ENCODE data around the gene CLHC1.
A peak's percentile ranks its signal among the peaks of the same experiment; 100 is the strongest.
"Not testable (repeated sequence)": the region's sequence is repeated elsewhere in the genome, so short reads cannot be mapped to it uniquely, and the experiment has no call there.

CLHC1 gene

GRCh38 chr2:55232084-55232862, at the start of gene CLHC1, which contains the start of gene RPS27A:
TSS of gene CLHC1 (minus strand) at chr2:55232293. CDS start at chr2:55222411, 9,882 bp downstream.
TSS of gene RPS27A (plus strand) at chr2:55232688. CDS start at chr2:55232825, 137 bp downstream.
- no peak for TF ChIP-seq CTCF (IDR thresholded peaks at IDR 0.05; ENCODE audit: insufficient read depth, low read depth, low read length, missing control alignments)
- H3K4me3 ChIP-seq (ENCODE audit: low read depth, low read length) = peak within 1 kb of the TSS; percentile 86
- peak; percentile 94 for DNase-seq (ENCODE audit: low read depth)

- DNase-seq (ENCODE audit: low read depth); H3K4me3 ChIP-seq (ENCODE audit: low read depth, low read length): not testable (repeated sequence)
Observed at GRCh38 chr2:55280851-55281546, 48.9 kb upstream of the CLHC1 start.

- H3K4me3 ChIP-seq (ENCODE audit: low read depth, low read length) = not testable (repeated sequence)
Observed at GRCh38 chr2:55279859-55280424, 47.8 kb upstream of the CLHC1 start.

GRCh38 chr2:55279214-55279835, 47.2 kb upstream of the CLHC1 start:
- H3K4me3 ChIP-seq (ENCODE audit: low read depth, low read length); DNase-seq (ENCODE audit: low read depth): not testable (repeated sequence)

More at GRCh38 chr2:55279859-55280424, 47.8 kb upstream of the CLHC1 start:
- DNase-seq (ENCODE audit: low read depth) = not testable (repeated sequence)

GRCh38 chr2:55277310-55277709, 45.2 kb upstream of the CLHC1 start:
- no peak for DNase-seq (ENCODE audit: low read depth)

GRCh38 chr2:55274346-55274745, 42.3 kb upstream of the CLHC1 start:
- H3K4me3 ChIP-seq (ENCODE audit: low read depth, low read length); DNase-seq (ENCODE audit: low read depth): not testable (repeated sequence)

More at GRCh38 chr2:55277310-55277709, 45.2 kb upstream of the CLHC1 start:
- no peak for TF ChIP-seq CTCF (IDR thresholded peaks at IDR 0.05; ENCODE audit: insufficient read depth, low read depth, low read length, missing control alignments)
- H3K4me3 ChIP-seq (ENCODE audit: low read depth, low read length) = no peak overlapping the region

GRCh38 chr2:55269645-55269990, 37.5 kb upstream of the CLHC1 start:
- DNase-seq (ENCODE audit: low read depth) = peak; percentile 21
- no peak for TF ChIP-seq CTCF (IDR thresholded peaks at IDR 0.05; ENCODE audit: insufficient read depth, low read depth, low read length, missing control alignments)
- H3K4me3 ChIP-seq (ENCODE audit: low read depth, low read length) = peak overlapping the region; percentile 72

- peak; percentile 97 for DNase-seq (ENCODE audit: low read depth)
- peak; percentile 3 for TF ChIP-seq CTCF (IDR thresholded peaks at IDR 0.05; ENCODE audit: insufficient read depth, low read depth, low read length, missing control alignments)
Observed at GRCh38 chr2:55268907-55269644, 37.0 kb upstream of the CLHC1 start, which contains the start of gene MTIF2. TSS of gene MTIF2 (minus strand) at chr2:55269231. CDS start at chr2:55263858, 5,373 bp downstream.

More at GRCh38 chr2:55268907-55269644, 37.0 kb upstream of the CLHC1 start, which contains the start of gene MTIF2:
- peak within 1 kb of the TSS; percentile 72 for H3K4me3 ChIP-seq (ENCODE audit: low read depth, low read length)

All from GM12865 (cell line).